HG02798 (cell line): ENCODE measurements around the gene MRPS2.

ENCODE experiments used
- ATAC-seq: cut with Tn5 transposase; IDR thresholded peaks from one replicate; pipeline ENCODE4 v1.9.1; 2021; ENCODE audit warnings: mild to moderate bottlenecking; ENCODE audit not compliant: unreplicated experiment, poor library complexity

Gene MRPS2

GRCh38 chr9:135551031-135551430, 50.5 kb downstream of the MRPS2 start:
- no peak for ATAC-seq

GRCh38 chr9:135551456-135551855, 51.0 kb downstream of the MRPS2 start:
- ATAC-seq, result no peak

GRCh38 chr9:135552021-135552697, 51.7 kb downstream of the MRPS2 start:
- ATAC-seq, result no peak

GRCh38 chr9:135552698-135553171, 52.3 kb downstream of the MRPS2 start:
- ATAC-seq, result no peak
